BJ (cell line): ENCODE measurements around the gene SOBP. TPM values are rescaled to one million over a fixed set of nuclear protein-coding genes. Genes with fewer than 3 reads are reported as not detected.

Experiments
- CTCF ChIA-PET: fragments of 350-600 bp; formaldehyde crosslinking; extraction: SDS; loops from one replicate; lab custom pipeline; 2021; ENCODE audit warnings: antibody characterized with exemption, inconsistent platforms; lab: Yijun Ruan, JAX
- POLR2A ChIA-PET: fragments of 300-600 bp; sonication (Branson Sonifier 250); formaldehyde crosslinking; extraction: SDS; loops from one replicate; lab custom pipeline; 2021; ENCODE audit warnings: antibody characterized with exemption; lab: Charles Lee
- DNase-seq: peaks from one replicate; pipeline ENCODE4 v3.0.0-alpha.2; 2011; ENCODE audit warnings: low read depth
- H3K27me3 ChIP-seq: 2 replicates; pipeline ENCODE4 v1.6.0; 2011; ENCODE audit warnings: low read length; ENCODE audit not compliant: control insufficient read depth, insufficient read depth
- H3K36me3 ChIP-seq: 2 replicates; pipeline ENCODE4 v1.5.1; 2011; ENCODE audit warnings: low read length; ENCODE audit not compliant: control insufficient read depth, insufficient read depth
- H3K4me3 ChIP-seq: 2 replicates; pipeline ENCODE4 v1.5.1; 2011; ENCODE audit warnings: low read depth, mild to moderate bottlenecking, control low read depth, low read length
- polyA plus RNA-seq: library from polyadenylated mRNA; depleted of rRNA; stranded (reverse); fragments of >200 nt; gene quantifications from 2 replicates; pipeline ENCODE4 v1.2.3, GENCODE V29; 2011
- TF ChIP-seq, protein P1 (sequence below): IDR thresholded peaks from 2 replicates; pipeline ENCODE4 v1.5.1; 2011; ENCODE audit warnings: low read depth, mild to moderate bottlenecking, control low read depth, inconsistent platforms, low read length, moderate library complexity; ENCODE audit not compliant: insufficient read depth

The SOBP gene
- polyA plus RNA-seq, 1 experiment, result not detected

DNA sequence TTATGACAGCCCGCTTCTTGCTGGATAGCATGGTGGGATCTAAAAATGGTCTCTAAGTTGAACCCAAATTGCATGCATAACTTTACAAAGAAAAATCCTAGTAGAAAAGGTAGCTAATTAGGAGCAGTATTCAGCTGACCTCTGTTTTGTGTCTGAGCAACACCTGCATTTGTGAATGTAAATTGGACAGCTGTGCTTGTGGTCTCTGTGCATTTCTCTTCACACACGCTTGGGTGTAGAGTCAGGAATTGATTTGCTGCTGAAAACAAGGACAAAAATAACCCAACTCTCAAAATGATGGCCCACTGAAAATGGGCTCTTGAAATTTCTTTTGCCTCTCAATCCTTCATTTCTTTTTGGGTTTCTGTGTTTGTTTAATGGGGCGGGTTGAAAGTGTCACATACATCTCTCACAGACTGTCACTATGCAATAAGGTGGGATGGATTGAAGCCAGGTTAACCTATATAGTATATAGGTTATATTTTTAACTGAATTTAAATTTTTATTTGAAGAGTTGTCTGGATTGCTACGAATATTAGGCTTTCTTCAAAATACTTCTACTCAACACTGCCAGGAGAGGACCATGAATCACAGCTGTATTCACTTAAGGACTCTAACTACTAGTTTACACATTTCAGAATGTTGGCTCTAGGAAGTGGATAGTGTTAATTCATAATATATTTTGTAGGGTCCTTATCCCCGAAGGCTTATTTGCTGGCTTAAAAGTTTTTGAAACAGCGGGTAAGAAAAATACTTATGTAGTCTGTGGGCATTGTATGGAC, 46.5 kb downstream of the SOBP start:
- Histone ChIP-seq H3K4me3 (no peak overlapping the region), H3K36me3 (no peaks in the 10 kb centered on the region), H3K27me3 (no peaks in the 10 kb centered on the region; the same call in 1 of the 2 replicates)
- no peak for DNase-seq
- ChIA-PET CTCF (interaction anchor here (0.9 kb wide), 1 partner anchor 16 kb away, joined by 3 read pairs; no protein-coding TSS in a partner anchor), POLR2A (no interaction called here)
- TF ChIP-seq, protein P1, sequence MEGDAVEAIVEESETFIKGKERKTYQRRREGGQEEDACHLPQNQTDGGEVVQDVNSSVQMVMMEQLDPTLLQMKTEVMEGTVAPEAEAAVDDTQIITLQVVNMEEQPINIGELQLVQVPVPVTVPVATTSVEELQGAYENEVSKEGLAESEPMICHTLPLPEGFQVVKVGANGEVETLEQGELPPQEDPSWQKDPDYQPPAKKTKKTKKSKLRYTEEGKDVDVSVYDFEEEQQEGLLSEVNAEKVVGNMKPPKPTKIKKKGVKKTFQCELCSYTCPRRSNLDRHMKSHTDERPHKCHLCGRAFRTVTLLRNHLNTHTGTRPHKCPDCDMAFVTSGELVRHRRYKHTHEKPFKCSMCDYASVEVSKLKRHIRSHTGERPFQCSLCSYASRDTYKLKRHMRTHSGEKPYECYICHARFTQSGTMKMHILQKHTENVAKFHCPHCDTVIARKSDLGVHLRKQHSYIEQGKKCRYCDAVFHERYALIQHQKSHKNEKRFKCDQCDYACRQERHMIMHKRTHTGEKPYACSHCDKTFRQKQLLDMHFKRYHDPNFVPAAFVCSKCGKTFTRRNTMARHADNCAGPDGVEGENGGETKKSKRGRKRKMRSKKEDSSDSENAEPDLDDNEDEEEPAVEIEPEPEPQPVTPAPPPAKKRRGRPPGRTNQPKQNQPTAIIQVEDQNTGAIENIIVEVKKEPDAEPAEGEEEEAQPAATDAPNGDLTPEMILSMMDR, result no peak

DNA sequence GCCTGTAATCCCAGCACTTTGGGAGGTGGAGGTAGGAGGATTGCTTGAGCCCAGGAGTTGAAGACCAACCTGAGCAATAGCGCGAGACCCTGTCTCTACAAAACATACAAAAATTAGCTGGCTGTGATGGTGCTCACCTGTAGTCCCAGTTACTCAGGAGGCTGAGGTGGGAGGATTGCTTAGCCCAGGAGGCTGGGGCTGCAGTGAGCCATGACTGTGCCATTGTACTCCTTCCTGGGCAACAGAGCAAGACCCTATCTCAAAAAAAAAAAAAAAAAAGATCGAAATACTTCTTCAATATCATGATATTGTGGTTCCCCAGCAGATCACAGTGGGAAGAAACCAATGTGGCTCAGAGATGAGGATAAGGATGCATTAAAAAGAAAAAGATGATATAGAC, 47.6 kb downstream of the SOBP start:
- H3K4me3 ChIP-seq, result no peak overlapping the region
- CTCF ChIA-PET, result no interaction called here
- no peaks in the 10 kb centered on the region for H3K36me3 ChIP-seq
- POLR2A ChIA-PET, result no interaction called here
- DNase-seq, result no peak
- no peaks in the 10 kb centered on the region; the same call in 1 of the 2 replicates for H3K27me3 ChIP-seq
- TF ChIP-seq, protein P1, result no peak

DNA sequence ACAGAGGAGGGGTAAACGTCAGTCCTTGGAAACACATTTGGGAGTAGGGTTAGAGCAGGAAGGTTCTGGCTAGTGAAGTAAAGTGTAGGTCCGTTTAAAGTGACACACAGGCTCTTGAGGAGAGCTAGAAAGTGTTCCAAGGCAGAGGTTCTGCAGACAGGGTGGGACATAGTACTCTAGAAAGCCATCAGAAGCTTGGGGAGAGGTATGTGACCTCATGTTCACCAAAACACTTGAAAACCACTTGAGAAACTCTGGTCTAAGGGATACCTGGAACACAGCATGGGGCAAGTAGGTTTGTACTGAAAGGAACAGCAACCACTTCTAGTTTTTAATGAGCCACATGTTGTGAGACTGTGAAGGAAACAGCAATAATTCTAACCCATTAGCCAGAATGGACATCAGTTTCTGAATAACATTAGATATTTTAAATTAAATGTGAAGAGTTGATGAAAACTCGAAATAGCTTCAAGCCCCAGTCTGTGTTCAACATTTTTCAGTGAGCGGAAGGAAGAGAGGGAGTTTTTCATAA, 49.0 kb downstream of the SOBP start:
- CTCF ChIA-PET, result interaction anchor here (1.0 kb wide), 1 partner anchor 14 kb away, joined by 7 read pairs; no protein-coding TSS in a partner anchor
- Histone ChIP-seq H3K4me3 (no peak overlapping the region), H3K36me3 (no peaks in the 10 kb centered on the region), H3K27me3 (no peaks in the 10 kb centered on the region; the same call in 1 of the 2 replicates)
- POLR2A ChIA-PET, result no interaction called here
- DNase-seq, result no peak
- TF ChIP-seq, protein P1, result no peak

DNA sequence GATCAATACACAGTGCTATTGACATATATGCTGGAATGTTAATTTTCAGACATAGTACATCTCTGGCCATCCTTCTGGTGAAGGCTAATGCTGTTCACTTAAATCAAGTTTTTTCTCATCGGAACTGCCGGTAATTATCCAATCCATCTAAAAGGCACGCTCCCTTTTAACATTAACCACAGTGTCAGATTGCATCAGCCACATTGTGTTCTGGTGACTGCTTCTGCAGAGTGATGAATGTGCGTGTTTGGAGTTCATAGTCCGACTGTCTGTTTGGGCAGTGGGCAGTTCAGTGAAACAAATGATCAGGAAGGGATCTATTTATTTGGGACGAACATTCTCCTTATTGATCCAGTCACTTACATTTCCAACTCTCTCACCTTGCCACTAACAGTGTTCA, 49.5 kb downstream of the SOBP start:
- H3K4me3 ChIP-seq, result no peak overlapping the region
- POLR2A ChIA-PET, result no interaction called here
- H3K27me3 ChIP-seq, result no peaks in the 10 kb centered on the region; the same call in 1 of the 2 replicates
- no peak for DNase-seq
- CTCF ChIA-PET, result no interaction called here
- TF ChIP-seq, protein P1, result no peak
- no peaks in the 10 kb centered on the region for H3K36me3 ChIP-seq

DNA sequence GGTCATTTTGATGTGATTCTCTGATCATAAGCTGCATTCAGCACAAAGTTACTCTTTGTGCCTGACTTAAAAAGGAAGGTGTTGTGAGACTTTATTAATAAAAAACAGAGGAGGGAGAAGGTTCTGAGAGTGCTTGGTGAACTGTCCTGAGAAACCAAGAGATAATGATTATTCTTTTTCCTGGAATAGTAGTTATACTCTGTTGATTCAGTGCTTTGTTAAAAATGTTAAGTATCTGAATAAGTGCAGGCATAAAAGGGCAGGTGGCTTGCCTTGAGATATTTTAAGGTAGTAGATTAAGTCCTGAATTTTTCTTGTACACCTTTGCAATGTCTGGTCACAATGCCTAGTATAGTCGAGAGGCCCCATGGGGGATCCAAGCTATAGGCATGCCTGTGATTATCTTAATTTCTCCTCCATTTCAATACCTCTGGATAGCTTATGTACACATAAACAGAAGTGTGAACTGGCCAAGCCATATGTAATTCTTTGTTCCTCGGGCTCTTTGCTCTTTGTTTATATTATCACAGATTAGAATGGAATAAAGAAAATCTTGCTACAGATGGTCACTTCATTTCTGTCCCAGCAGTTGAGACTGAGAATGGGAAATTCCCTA, 50.0 kb downstream of the SOBP start:
- ChIA-PET CTCF (no interaction called here), POLR2A (no interaction called here)
- no peak for DNase-seq
- no peak overlapping the region for H3K4me3 ChIP-seq
- no peaks in the 10 kb centered on the region; the same call in 1 of the 2 replicates for H3K27me3 ChIP-seq
- TF ChIP-seq, protein P1, result no peak
- no peaks in the 10 kb centered on the region for H3K36me3 ChIP-seq
